DMS53 treated with DMSO at 0.1 percent for 48 hours (cell line): Measurements from ENCODE around the gene FGF22.
A peak's percentile ranks its signal among the peaks of the same experiment; 100 is the strongest.
"Not testable (repeated sequence)": the region's sequence is repeated elsewhere in the genome, so short reads cannot be mapped to it uniquely, and the experiment has no call there.

ENCODE experiments used
- DNase-seq: peaks from one replicate; lab custom pipeline; 2025; ENCODE audit not compliant: unreplicated experiment; lab: John Stamatoyannopoulos, UW

The FGF22 gene

DNA sequence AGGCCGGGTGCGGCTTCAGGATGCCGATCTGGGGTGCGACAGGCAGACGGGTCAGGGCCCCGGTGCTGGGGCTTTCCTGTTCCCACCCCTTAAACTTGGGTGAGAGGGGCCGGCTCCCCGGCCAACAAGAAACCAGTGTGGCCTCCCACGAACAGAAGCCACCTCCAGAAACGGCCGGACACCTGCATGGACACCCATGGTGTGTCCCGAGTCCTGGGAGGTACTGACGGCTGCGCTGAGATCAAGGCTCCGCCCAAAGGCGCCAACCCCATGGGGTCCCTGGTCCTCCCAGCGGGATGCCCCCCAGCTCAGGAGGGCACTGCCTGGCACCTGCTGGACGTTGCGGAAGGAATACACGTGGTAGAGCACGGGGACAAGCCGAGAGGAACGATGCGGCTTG lies 17.9 kb upstream of the FGF22 start:
- no peak for DNase-seq

DNA sequence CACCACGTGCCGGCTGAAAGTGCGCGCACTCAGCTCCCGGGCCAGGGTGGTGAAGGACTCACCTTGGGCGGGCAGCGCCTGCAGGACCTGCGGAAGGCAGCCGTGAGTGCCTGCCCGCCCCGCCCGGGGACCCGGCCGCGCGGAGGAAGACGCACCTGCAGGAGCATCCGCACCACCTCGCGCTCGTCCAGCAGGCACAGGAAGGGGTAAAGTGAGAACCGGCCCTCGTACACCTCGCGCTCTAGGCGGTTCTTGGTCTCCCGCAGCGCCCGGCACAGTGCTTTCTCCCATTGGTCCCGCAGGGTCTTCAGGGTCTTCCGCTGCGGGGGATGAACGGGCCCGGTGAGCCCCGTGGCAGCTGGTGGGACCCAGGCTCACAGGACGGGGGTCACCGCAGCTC lies 17.0 kb upstream of the FGF22 start:
- DNase-seq: no peak

DNA sequence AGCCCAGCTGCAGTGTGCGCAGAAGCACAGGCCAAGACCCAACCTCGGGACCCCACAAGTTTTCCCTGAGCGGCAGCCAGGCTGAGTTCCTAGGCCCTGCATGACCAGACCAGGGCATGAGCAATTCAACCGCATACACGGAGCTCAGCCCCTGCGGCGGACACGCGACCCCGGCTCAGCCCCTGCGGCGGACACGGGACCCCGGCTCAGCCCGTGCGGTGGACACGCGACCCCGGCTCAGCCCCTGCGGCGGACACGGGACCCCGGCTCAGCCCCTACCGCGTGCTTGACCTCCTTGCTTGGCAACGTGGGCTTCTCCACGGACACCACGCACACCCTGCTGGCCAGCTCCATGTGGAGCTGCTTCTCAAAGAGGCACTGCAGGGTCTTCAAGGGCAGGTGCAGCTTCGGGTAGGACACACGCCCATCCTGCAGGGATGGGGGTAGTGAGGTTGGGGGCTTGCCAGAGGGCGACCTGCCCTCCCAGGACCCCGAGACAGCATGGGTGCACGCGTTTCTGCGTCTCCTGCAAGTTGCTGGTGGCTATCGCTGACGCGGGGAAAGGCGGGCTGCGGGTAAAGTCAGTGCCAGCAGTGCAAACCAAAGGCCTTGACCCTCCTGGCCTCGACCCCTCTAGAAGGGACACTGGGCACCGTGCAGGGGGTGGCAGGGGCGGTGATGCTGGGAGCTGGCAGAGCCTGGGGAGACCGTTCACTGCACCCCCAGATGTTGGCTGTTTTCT lies 16.3 kb upstream of the FGF22 start:
- DNase-seq: no peak

- no peak for DNase-seq
These were observed 15.7 kb upstream of the FGF22 start for GRCh38 chr19:623974-624373.

- DNase-seq: no peak
These were observed 15.1 kb upstream of the FGF22 start for GRCh38 chr19:624433-625109.

GRCh38 chr19:625257-625656 lies 14.4 kb upstream of the FGF22 start:
- no peak for DNase-seq

GRCh38 chr19:626566-626965 lies 13.1 kb upstream of the FGF22 start:
- not testable (repeated sequence) for DNase-seq

DNA sequence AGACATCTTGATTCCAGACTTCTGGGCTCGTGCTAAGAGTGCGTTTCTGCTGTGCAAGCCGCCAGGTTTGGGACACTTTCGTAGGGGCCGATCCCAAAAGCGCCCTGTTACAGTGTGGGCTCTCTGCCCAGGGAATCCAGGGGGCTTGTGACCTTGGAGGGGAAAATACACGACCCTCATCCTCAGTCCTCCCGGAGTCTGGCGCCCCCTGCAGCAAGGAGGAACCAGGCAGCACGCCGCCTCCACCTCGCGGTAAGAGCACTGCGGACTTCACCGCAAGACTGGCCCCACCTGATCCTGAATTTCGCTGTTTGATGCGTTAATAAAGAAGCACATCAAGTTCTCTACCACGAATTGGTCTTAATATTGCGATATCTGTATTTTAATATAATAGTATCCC lies 11.5 kb upstream of the FGF22 start:
- DNase-seq: no peak

- not testable (repeated sequence) for DNase-seq
These were observed 10.2 kb upstream of the FGF22 start for GRCh38 chr19:629515-629914.

DNA sequence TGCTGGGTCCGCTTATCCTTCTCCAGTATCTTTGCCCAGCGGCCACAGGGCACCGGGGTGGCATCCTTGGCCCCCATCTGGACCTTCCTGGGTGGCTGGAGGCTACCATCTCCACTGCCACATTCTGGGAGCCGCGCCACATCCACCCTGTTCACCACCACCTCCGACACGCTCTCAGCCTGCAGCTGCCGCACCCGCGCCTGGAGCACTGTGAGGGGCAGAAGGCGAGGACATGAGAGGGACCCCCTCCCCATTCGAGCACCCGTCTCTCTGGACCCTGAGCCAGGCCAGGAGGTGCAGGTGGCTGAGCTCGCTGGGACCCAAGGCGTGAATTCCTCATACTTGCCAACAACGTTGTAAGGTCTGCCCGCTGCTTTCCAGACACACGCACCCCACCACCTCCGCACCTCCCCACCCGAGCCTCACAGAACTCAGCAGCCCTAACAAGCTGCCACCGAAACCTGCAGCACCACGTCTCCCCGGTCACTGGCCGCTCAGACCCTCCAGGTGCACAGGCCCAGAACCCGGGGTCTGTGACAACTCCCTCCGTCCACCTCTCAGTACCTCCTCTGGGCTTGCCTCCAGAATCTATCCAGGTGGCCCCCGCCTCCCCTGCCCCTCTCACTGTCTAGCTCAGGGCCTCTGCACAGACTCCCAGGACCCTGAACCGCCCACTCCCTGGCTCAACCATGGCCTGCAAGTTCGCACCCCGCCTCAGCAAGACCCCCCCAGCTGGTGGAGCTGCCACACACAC lies 9.5 kb upstream of the FGF22 start:
- no peak for DNase-seq

DNA sequence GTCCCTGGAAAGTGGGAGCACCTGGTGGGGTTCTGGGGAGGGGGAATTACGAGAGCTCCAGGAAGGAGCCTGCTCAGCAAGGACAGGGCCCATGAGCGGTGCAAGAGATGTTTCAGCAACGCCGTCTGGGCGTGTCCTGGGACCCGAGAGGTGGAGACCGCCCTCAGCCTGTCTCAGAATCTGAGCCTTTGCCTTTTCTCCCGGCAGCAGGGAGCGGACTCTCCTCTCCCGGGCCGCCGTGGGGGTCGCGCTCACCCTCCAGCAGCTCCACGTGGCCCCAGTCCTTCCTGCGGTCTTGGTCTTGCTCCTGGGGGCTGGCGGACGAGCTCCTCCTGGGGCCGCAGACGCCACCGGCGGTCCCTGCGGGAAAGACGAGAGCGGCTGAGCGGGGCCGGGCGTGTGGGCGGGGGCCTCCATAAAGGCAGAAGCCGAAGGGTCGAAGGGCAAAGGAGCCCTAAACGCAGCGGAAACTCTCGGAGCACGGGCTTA lies 7.1 kb upstream of the FGF22 start:
- no peak for DNase-seq

GRCh38 chr19:633068-633785 lies 6.5 kb upstream of the FGF22 start, which contains the start of gene POLRMT:
TSS of gene POLRMT (minus strand) at chr19:633537. CDS start at chr19:633512, 25 bp downstream.
- peak; percentile 85 for DNase-seq

DNA sequence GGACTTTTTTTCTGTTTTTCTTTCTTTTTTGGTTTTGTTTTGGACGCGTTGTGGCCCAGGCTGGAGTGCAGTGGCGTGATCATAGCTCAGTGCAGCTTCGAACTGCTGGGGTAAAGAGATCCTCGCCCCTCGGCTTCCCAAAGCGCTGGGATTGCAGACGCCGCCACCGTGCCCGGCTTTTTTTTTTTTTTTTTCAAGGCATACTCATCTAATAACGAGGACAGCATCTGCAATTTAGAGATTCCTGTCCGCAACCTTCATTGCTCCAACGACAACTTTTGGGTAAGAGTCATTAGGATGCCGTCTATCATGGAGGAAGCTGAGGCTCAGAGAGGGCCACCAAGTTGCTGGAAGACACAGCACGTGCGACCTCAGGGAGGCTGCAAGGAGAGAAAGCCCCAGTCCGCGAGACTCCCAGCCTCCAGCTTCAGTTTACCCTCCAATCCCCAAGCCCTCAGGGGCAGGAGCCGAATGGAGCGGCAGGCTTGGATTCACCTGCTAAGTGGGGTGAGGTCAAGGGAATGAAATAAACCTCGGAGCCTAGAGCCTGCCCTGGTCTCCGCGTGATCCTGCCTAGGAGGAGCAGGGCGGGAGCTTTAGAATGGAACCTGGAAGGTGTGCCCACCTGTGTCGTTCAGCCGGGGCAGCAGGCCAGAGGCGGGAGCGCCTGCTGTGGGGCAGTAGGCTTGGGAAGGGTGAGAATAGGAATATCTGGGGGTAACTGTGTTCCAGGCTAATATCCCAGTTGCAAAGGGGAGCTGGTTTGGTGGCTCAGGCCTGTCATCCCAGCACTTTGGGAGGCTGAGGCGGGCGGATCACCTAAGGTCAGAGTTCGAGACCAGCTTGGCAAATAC lies 5.7 kb upstream of the FGF22 start:
- DNase-seq: no peak

- DNase-seq: no peak
These were observed 4.6 kb upstream of the FGF22 start for GRCh38 chr19:634975-635652.

- DNase-seq: no peak
These were observed 800 bp upstream of the FGF22 start for GRCh38 chr19:638906-639252.

GRCh38 chr19:640161-640558 lies 481 bp downstream of the FGF22 start:
- no peak for DNase-seq

DNA sequence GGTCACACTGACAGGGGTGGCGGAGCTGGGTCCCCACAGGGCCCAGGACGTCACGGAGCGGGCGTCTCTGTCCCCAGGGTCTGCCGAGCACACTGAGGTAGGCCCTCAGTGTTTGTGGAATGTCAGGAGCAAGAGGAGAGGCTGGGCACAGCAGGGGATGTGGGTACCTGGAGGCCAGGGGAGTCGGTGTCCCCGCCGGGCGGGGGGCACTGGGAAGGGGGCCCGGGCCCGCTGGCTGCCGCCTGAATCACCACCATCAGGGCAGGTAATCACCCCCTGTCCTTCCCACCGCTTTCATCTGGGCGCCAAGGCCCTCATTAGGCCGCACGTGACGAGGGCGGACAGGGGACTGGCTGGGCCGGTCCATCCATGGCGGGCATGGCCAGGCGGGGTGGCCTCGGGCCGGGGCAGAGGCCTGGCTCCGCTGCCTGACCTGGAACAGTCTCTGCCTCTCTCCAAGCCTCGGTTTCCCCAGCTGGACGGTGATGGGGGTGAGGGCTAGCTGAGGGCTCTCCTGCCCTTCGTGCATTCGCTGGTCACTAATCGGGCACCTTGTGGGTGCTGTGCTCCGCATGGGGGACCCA lies 1.0 kb downstream of the FGF22 start:
- no peak for DNase-seq

DNA sequence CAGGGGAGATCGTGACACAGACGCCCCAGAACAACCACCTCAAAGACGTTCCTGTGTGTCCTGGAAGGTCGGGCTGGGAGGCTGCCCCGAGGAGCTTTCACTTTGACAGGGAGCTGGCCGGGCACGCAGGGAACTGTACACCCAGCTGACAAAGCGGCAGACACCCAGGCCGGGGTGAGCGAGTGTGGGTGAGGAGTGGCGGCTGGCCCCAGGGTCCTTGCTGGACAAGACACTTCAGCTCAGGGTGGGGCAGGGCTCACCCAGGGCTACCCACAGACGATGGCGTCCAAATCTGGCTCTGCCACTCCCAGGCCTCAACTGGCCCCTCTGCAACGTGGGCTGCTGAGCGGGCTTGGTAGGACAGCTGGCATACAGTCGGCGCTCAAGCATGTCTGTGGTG lies 2.0 kb downstream of the FGF22 start:
- no peak for DNase-seq
